Dendritic cell treated with granulocyte-macrophage colony-stimulating factor and Interleukin-4, amounts not matched to agents 40 ng/mL and 50 ng/mL, for 4 days (primary cell): ENCODE data around the gene COMT.

Source experiments
- H3K27ac Mint-ChIP-seq: one replicate; pipeline ENCODE4 v1.8.0; 2022; ENCODE audit warnings: mild to moderate bottlenecking, mixed read lengths
- H3K27me3 Mint-ChIP-seq: one replicate; pipeline ENCODE4 v1.8.0; 2022; ENCODE audit warnings: mild to moderate bottlenecking, mixed read lengths
- H3K36me3 Mint-ChIP-seq: one replicate; pipeline ENCODE4 v1.8.0; 2022; ENCODE audit warnings: low read depth, mixed read lengths
- H3K4me1 Mint-ChIP-seq: one replicate; pipeline ENCODE4 v1.8.0; 2022; ENCODE audit warnings: low read depth, mixed read lengths
- H3K4me3 Mint-ChIP-seq: one replicate; pipeline ENCODE4 v1.8.0; 2022; ENCODE audit warnings: mild to moderate bottlenecking, moderate library complexity, mixed read lengths
- H3K9me3 Mint-ChIP-seq: one replicate; pipeline ENCODE4 v1.8.0; 2022; ENCODE audit warnings: mixed read lengths
- intact Hi-C: fragments of 100-400 bp; cut with micrococcal nuclease; formaldehyde crosslinking; loops from one replicate; pipeline ENCODE4 v1.15.0; 2022

Gene COMT

GRCh38 chr22:20018001-20018400 lies 76.4 kb downstream of the COMT start:
- no peak overlapping the region for H3K27ac Mint-ChIP-seq
- H3K4me1 Mint-ChIP-seq, result peaks cover 35% of the 10 kb centered on the region
- H3K36me3 Mint-ChIP-seq, result peaks cover 24% of the 10 kb centered on the region
- no peaks in the 10 kb centered on the region for H3K9me3 Mint-ChIP-seq
- H3K27me3 Mint-ChIP-seq, result peaks cover 47% of the 10 kb centered on the region
- intact Hi-C loops, result no loop called here
- no peak overlapping the region for H3K4me3 Mint-ChIP-seq
